Measurements from ENCODE around the gene ALK. TPM values are rescaled to one million over a fixed set of nuclear protein-coding genes. Genes with fewer than 3 reads are reported as not detected.

Gene ALK
- polyA plus RNA-seq, 10 donors, result 0.04 to 0.36 (median 0.13) TPM; not detected in 1

DNA sequence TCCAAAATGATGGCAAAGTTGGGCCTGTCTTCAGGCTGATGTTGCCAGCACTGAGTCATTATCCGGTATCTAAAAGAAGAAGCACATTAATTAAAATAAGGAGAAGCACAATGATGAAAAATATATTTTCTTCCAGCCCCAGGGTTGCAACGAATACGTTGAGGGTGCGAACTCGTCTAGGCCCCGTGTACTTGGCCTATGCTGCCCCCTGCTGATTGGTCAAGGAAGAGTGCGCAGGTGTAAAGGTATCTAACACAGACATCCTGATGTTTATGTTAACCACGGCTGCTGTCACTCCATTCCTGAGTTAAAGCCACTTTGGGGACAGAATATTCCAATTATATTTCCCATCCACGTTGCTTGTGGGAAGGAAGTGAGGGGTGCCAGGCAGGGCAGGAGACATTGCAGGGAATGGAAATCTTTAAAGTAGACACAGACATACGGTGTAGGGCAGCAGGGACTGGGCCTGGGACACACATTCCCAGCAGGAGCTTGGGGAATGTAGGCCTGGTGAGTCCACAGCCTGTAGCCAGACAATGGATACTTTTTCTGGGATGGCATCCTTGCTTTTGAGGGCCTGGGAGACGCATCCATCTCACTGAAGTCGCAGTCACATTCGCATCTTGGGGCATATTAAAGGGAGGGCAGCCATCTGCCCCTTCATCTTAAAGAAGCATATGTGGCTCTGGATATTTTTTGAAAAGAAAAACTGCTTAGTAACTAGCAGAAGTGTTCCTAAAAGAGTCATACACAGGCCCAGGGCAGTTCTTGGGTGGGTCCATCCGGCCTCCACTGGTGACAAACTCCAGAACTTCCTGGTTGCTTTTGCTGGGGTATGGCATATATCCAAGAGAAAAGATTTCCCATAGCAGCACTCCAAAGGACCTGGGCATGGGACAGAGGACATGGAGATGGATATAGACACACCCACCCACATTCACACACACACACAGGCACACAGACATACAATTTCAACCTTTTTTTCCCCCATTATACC lies 724.3 kb downstream of the ALK start:
- DNase-seq, result peak; percentile 43 to 66 (median 49)

DNA sequence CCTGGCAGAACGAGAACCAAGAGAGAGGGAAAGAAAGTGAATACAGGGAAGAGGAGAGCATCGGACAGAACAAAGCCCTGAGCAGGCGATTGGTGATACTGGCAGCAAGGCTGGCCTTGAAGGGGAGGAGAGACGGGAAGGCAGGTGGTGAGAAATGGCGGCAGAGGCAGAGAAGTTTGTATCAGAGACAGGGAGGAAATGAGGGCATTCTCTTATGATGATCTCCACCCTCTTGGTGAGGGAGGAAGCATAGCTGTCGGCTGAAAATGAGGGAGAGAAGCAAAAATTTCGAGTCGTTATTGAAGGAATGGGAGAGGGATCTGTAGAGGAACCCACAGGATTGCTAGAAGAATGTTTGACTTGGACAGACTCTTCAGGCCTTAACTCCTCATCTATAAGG lies 725.6 kb downstream of the ALK start:
- DNase-seq, result no peak

DNA sequence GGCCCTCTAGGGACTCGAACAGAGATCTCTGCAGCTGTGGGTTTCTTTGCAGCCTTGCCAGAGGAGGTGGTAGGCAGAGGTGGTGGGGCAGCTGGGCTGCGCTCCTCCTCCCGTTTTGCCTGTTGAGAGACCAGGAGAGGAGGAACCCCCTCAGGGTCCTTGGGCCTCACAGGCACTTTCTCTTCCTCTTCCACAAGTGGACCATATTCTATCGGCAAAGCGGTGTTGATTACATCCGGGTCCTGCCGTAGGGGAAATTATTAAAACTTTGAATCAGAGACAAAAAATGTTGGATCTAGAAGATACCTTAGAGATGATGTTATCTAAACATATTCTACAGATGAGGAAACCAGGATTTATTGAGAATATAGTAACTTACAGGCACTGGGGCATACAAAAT lies 727.7 kb downstream of the ALK start:
- no peak for DNase-seq

DNA sequence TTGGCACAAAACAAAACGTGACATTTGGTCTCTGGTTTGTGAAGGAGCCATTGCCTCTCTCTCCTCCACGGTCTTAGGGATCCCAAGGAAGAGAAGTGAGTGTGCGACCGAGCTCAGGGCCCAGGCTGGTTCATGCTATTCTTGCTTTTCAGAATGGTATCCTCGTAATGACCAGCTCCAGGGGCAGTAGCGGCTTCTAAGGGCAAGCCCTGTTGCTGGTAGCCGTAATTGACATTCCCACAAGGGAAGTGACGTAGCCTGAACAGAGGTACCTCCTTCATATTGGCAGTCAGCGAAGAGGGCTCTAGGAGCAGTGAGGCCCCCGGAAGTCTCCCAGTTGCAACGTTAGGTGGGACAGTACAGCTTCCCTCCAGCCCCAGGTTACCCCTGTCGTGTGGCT lies 728.3 kb downstream of the ALK start:
- no peak for DNase-seq

DNA sequence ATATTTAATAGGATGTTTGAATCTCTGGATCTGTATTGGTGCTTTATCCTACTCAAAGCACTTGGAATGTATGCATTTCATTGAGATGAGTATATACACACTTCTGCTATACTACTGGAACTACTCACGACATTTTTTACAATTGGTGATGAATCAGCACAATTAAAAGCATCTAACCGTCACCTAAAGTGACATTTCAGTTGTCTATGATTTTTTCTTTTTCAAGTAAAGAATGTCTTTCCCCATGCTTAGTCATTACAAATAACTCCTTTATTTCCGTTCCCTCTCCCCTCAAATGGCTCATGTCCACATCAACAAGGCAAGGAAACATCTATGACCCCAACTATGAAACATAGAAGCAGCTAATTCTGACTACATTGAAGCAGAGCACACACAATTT lies 728.9 kb downstream of the ALK start:
- DNase-seq, result peak in 1 of 3 donors; percentile 83

DNA sequence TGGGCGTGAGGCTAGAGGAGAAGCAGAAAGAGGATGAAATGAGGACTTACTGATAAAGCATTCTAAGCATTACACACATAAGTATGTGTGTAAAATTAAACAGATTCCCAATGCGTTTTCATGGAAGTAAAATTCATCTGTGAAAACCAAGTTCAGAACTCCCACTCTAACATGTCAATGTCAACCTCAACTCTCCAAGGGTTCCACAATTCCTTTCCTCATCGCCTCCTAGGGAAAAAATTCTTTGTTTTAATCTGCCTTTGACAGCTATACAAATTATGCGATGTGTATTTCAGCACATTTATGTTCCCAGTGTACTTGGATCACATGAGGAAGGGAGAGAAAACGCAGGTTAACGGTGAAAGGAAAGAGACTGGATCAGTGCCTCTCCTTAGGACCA lies 729.6 kb downstream of the ALK start:
- no peak for DNase-seq

DNA sequence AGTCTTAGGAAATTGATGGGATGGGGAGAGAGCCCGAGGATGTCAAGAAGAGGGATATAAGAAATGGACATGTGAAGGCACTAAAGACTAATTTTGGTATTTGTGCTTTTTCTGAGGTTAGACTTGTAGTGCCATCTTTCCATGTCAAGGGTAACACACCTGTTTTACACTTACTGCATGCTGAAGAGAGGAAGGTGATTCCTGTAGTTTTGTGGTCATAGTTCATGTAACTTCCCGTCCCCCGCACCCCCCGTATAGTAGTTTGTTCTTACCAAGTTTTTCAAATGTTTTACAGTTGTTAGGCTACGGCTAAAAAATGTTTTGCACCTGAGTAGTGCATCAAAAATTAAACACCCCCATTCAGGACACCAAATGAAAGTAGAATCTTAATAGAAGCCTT lies 732.3 kb downstream of the ALK start:
- DNase-seq, result no peak

DNA sequence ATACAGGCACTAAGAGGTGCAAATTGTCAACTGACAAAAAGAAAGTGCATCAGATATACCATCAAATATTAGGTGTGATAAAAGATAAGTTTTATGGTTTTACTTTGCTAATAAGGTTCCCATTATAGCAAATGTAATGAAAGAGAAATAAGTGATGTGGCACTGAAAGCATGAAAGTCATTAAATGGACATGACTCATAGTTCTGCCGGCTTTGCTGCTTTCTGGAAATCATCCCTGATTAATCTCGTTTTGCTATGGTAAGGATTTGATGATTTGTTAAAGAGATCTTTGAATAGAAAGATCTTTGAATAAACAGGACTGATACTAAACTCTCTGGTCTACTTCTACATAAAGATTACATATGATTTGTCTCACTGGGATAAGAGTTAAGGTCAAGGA lies 733.5 kb downstream of the ALK start:
- DNase-seq, result peak in 1 of 3 donors; percentile 22

DNA sequence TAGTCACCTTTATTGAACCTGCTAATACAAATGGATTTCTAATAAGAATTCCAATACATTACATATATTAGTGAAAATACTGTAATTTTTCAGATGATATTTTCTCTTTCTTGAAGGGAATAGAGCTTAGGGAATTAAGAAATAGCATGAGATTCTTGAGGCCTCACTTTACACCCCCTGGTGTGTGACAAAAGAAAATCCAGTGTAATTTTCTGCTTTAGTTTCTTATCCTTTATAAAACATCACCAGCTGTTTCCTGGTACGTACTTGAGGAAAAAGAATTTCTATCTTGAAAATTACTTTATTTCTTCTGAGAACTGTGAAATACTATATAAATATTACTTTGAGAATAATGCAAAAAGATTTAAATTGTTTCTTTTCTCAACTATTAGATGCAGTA lies 734.6 kb downstream of the ALK start:
- DNase-seq, result no peak

DNA sequence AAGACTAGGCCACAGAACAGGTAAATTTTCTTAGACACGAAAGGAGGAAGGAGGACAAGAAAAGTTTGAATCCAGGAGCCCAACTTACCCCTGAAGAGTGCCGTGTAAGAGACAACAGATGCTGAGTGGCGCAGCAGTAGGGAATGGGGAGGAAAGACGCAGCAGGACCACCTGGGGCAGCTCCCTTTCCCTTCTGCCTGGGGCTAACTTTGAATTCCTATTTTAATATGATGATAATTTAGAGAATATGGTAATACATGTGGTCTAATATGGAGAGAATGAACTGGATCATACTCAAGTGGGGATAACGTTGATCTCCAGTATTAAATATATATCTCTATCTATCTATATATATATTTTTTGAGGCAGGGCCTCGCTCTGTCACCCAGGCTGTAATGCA lies 736.9 kb downstream of the ALK start:
- no peak for DNase-seq

DNA sequence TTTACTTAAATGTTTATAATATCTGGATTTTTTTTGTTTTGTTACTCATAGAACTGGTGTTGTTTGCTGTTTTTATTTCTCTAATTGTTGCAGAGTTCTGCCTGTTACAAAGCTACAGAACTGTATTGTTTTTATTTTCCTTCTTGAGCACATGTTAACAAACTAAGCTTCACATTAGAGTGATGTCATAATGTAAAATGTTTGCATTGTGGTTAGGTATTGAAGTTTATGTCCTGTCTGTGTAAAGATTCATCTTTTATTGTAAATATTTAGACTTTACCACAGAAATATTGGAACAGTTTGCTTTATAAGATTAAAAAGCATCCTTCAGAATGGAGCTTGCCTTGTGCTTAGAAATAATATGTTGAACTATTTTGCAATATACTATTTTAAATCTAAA lies 738.5 kb downstream of the ALK start:
- no peak for DNase-seq

DNA sequence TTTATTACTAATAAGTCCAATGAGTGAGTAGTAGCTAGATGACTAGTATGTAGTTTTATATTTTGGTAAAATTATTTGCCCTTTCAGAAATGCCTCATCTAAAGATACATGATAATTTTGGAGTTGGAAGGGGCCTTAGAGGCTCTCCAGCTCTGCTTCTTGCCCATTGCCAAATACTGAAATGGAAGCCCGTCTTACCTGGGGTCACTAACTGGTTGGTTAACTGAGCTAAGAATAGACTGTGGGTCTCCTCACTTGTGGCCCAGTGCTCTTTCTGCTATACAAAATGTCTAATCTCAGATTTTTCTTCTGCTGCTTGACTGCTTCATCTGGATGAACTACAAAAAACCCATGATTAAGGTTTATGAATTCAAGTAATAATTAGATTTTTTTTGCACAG lies 739.1 kb downstream of the ALK start:
- DNase-seq, result no peak

DNA sequence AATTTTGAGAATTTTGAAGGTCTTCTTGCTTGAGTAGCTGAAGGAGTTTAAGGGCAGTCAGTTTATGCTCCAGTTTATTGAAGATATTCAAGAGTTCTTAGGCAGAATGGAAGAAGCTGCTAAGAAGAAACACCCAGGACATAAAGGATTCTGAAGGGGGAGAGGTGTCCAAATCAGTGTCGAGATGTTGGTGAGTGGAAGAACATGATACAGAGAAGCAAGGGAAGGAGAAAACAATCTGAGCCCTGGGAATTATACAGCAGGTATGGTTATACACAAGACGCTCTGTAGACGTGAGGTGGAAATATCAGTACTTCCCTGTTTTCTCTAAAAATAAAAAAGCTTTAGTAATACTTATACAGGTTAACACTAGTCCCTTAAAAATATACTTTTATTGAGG lies 746.0 kb downstream of the ALK start:
- DNase-seq, result no peak

DNA sequence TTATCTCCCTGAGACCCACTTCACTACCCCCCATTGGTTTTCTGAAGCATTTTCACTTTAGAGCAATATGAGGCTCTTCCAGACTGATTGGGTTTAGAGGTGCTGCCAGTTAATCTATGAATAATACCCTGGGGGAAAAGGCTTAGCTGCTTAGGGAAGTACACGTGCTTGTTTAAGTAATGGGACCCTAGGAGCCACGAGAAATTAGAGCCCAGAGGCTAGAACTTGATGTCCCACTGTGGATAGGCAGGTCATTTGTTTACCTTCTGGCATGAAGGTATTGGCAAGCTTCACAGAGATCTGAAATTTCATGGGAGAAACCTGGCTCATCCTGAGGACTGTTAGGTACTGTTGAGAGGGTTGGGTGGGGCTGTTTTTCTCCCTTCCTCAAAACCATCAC lies 746.4 kb downstream of the ALK start:
- no peak for DNase-seq

DNA sequence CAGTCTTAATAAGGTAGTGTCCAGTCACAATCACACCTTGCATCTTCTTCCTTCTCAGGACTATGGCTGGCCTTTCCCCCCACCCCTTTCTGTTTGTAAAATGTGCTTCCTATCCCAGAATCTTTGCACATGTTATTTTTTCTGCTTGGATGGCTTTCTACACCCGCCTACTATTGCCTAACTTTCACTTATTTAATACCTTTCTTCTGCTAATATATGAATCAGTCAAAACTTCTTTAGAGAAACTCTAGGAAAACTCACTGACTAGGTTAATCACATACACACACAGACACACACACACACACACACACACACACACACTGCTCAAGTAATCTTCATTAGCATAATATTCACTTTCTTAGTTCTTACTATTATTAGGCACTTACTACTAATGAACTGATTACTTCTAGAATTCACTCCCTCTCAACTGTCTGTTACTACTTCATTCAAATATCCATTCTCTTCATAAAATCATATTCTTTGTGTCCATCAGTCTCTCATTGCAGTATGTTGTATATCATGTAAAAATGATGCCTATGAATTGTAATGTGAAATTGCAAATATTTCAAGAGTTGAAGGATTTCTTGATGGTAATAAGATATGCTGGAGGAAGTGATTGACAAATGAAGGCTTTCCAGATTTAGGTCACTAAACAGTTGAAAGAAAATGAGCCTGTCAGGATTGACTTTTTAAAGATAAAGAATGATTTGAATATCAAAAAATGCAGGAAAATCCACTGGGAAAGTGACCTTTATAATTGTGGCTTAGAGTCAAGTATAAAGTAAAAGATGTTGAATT lies 754.9 kb downstream of the ALK start:
- no peak for DNase-seq

DNA sequence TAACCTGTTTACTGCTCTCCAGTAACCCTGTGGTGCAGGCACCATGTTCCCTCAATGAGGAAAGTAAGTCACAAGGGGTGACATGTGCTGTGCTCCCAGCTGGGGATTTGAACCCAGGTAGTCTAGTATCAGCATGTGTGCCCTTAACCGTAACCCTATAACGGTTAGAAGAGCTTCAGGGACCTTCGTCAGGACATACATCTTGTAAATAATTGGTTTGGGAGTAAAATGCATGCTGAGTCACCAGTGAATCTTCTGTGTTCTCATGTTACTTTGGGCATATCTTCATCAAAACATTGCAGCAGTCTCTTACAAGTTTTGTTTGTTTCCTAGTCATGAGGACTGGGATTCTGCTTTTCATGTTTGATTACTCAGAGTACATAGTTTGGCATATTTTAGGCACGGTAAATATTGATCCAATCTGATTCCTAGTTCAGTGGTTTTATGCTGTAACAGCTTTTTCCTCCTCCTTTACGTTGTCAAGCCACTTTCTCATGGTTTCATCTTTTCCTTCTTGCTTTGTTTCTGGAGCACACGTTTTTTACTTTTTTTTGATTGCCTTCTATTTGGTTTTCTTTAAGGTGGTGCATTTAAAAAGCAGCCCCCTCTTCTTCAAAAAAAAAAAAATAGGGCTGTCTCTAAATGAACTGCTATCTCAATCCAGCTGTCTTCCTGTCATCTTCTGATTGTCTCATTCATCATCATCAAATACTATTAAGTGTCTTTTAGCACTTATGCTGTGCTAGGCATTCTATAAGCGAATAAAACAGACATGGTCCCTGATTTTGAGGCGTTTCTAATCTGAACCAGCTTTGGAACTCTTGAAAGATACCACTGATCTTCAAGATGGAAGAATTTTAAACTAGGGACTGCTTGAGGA lies 755.8 kb downstream of the ALK start:
- DNase-seq, result peak in 1 of 3 donors; percentile 26

DNA sequence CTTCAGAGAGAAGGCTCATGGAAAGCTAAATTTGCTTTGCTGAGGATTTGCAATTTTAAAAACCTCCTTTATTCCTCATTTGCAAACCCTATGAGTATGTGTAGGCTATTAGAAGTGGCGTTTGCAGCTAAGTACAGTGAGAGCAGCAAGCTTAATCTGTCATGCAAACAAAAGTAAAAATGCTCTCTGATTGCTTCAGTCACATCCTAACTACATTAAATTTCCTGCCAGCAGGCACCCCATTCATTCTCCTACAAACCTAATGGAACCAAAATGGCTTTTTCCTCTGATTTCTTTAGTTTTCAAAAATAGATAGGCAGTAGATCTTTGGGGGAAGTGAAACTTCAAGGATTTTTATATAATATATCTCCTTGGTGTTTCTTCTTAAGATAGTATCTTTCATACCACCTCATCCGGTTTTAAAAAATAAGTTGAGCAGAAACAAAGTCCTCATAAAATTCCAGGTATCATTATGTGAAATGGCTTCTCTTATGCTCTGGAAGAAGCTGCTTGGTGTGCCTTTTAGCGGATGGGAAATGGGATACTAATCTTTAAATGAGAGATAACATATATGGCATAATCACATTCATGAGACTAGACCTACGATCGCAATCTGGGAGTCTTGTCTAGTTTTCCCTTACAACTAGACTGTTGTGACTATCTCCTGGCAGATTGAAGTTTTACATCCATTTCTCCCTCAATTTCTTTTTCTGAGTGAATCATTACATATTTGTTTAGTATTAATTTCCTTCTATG lies 757.1 kb downstream of the ALK start:
- no peak for DNase-seq

DNA sequence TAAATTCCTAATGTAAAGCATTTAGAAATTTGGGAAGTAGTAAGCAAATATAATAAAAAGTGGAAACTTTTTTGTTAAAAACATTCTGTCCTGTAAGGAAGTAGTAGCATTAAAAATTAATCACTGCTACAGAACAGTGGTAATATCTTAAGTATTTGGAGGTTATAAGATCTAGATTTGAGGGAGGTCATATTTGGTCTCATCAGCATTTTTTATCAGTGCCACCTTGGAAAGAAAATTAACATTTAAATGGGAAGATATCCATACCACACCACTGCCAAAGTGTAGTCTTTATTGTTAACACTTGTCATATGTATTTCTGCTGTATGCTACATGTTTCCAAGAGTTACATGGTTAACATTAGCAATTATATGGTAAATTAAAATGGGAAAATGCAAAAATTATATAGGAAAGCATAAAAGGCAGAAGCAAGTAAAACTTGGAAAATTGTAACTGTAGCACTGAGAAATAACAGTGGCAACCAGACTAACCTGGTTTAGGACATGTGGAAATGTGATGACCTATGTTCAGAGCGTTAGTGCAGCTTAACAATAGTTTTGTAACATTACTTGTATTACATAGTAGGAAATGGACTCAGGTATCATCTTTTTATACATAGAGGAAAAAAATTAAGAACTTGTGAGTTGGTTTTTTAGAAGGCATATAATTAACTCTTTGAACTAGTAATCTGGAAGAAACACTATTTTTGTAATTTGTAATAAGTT lies 759.0 kb downstream of the ALK start:
- DNase-seq, result no peak

DNA sequence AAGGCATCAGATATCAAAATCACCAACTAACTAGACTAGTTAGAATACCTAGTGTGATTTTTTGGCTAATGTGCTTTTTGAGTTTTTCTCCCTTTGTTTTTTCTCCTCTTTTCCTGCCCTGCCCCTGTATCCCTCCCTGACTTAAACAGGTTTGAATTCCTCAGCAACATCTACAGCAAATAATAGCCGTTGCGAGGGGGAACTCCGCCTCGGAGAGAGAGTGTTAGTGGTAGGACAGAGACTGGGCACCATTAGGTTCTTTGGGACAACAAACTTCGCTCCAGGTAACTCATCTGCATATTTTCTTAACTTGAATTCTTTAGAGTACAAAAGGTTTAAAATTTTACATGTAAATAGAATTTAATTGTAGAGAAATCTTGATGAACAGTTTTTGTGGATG lies 761.2 kb downstream of the ALK start:
- DNase-seq, result no peak

DNA sequence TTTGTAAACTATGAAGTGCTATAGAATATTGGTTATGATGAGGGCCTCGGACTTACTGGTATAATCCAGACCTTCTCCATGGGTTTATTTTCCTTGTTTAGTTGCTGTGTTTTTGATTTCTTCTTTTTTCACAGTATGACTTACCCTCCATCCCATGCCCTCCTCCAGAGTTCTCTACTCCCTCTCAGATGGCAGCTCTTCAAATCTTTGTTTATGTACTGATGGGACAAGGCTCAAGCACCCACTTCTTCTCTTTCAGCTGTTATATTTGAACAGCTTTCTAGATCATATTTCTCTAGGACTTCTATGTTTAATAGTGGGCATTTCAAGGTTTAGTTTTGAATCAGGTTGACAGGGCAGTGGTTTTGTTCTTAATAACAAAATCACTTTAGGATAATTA lies 762.3 kb downstream of the ALK start:
- no peak for DNase-seq

All from muscle of back (tissue), 11 donors.